ENCODE results near the gene FHDC1.

GRCh38 chr4:152946446-152946845, 10.3 kb downstream of the FHDC1 start:
- TF ChIP-seq CTCF (IDR thresholded peaks at IDR 0.05) (no peak), ZFX (IDR thresholded peaks at IDR 0.05; ENCODE audit: borderline replicate concordance) (no peak)
